ENCODE measurements around the gene PC.

DNA sequence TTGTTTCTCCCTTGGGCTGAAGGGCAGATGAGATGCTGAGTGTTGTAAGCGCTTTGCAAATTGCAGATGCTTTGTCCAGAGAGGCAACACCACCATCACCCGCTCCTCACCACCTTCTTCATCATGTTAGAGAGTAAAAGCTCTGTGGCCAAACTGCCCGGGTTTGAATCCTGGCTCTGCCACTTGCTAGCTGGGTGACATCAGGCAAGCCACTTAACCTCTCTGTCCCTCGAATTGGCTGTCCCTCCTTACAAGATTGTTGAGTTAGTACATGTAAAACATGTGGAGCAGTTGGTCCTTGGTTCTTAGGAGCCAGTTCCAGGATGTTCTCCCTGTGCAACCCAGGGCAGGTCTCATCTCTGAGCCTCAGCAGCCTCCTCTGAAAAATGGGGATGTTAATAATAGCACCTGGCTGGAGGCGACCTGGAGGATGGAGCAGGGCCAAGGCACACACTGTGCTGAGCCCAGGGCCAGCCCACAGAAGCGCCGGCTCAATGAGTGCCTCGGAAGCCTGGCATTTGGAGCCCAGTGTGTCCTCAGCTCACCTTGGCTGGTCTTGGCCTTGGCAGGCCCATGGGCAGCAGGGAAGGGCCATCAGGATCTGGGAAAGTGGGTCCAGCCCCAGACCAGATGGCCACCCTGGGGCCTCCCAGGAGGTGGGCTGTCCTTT lies 27.5 kb upstream of the PC start:
- TF ChIP-seq CTCF (IDR thresholded peaks at IDR 0.05) (no peak), POLR2A (IDR thresholded peaks at IDR 0.05) (no peak)

All from sigmoid colon (tissue), 3 donors.